Left ventricle myocardium inferior (tissue), 1 donor: ENCODE data around the gene HNF4A. TPM values are rescaled to one million over a fixed set of nuclear protein-coding genes. Genes with fewer than 3 reads are reported as not detected.
"Not testable (repeated sequence)": the region's sequence is repeated elsewhere in the genome, so short reads cannot be mapped to it uniquely, and the experiment has no call there.

Experiments used
- DNase-seq: peaks from one replicate; pipeline ENCODE4 v3.0.0-alpha.2; 2020
- H3K27ac ChIP-seq: fragments of 200-600 bp; replicated peaks from 2 replicates; pipeline ENCODE4 v1.8.0; 2021
- H3K27me3 ChIP-seq: fragments of 200-600 bp; 2 replicates; pipeline ENCODE4 v1.8.0; 2021; ENCODE audit warnings: low read depth
- H3K36me3 ChIP-seq: fragments of 200-600 bp; 2 replicates; pipeline ENCODE4 v1.8.0; 2021
- H3K4me1 ChIP-seq: fragments of 200-600 bp; 2 replicates; pipeline ENCODE4 v1.8.0; 2021
- H3K4me3 ChIP-seq: fragments of 200-600 bp; 2 replicates; pipeline ENCODE4 v1.8.0; 2021; ENCODE audit warnings: mild to moderate bottlenecking, moderate library complexity
- H3K9me3 ChIP-seq: fragments of 200-600 bp; replicated peaks from 2 replicates; pipeline ENCODE4 v1.8.0; 2021
- CTCF ChIP-seq: fragments of 200-600 bp; IDR thresholded peaks from 2 replicates; pipeline ENCODE4 v1.8.0; 2021; ENCODE audit warnings: antibody characterized with exemption, mild to moderate bottlenecking, borderline replicate concordance
- intact Hi-C: fragments of 100-400 bp; cut with micrococcal nuclease; formaldehyde crosslinking; loops from one replicate; pipeline ENCODE4 v1.11.0; 2022
- total RNA-seq: library from RNA; stranded (reverse); fragmentation: NEBNext Ultra II Directional; extraction: Animal tissue kit (Norgen Biotek cat#: 25700); gene quantifications from one replicate; pipeline ENCODE4 v1.2.1, GENCODE V29; 2021
- donor health status: DM: no; HTN: yes; CAD: no; lungs with severe emphysema.

HNF4A gene
- total RNA-seq, 1 donor from 2014 or later, result not detected

- no peak for TF ChIP-seq CTCF
- Histone ChIP-seq H3K9me3 (no peaks in the 10 kb centered on the region), H3K4me3 (no peak overlapping the region), H3K36me3 (no peaks in the 10 kb centered on the region), H3K27me3 (no peaks in the 10 kb centered on the region), H3K27ac (no peak overlapping the region), H3K4me1 (peaks cover 17% of the 10 kb centered on the region)
- DNase-seq, result no peak
- intact Hi-C loops, result loop anchor here (5.0 kb wide), 1 partner anchor 98 kb away; no protein-coding TSS in a partner anchor
Measured at GRCh38 chr20:44314870-44315269, 40.6 kb upstream of the HNF4A start.

- Histone ChIP-seq H3K9me3 (no peaks in the 10 kb centered on the region), H3K4me3 (no peak overlapping the region), H3K4me1 (no peaks in the 10 kb centered on the region), H3K27ac (no peak overlapping the region), H3K36me3 (no peaks in the 10 kb centered on the region), H3K27me3 (no peaks in the 10 kb centered on the region)
- no peak for DNase-seq
- TF ChIP-seq CTCF, result no peak
- intact Hi-C loops, result no loop called here
Measured at GRCh38 chr20:44319839-44320422, 35.6 kb upstream of the HNF4A start.

GRCh38 chr20:44324343-44324742, 31.2 kb upstream of the HNF4A start:
- intact Hi-C loops, result no loop called here

GRCh38 chr20:44326391-44327159, 28.9 kb upstream of the HNF4A start:
- no peaks in the 10 kb centered on the region for H3K9me3 ChIP-seq
- no peak for DNase-seq
- H3K4me3 ChIP-seq, result peak overlapping the region; percentile 64
- H3K4me1 ChIP-seq, result peaks cover 5% of the 10 kb centered on the region
- H3K27ac ChIP-seq, result no peak overlapping the region
- TF ChIP-seq CTCF, result no peak
- H3K36me3 ChIP-seq, result no peaks in the 10 kb centered on the region
- intact Hi-C loops, result no loop called here
- peaks cover 16% of the 10 kb centered on the region for H3K27me3 ChIP-seq

More at GRCh38 chr20:44324343-44324742, 31.2 kb upstream of the HNF4A start:
- H3K4me3 ChIP-seq, result no peak overlapping the region
- no peak for DNase-seq
- no peak for TF ChIP-seq CTCF
- peaks cover 9% of the 10 kb centered on the region for H3K27me3 ChIP-seq
- H3K9me3 ChIP-seq, result no peaks in the 10 kb centered on the region
- H3K36me3 ChIP-seq, result no peaks in the 10 kb centered on the region
- peaks cover 5% of the 10 kb centered on the region for H3K4me1 ChIP-seq
- no peak overlapping the region for H3K27ac ChIP-seq

GRCh38 chr20:44327748-44328147, 27.8 kb upstream of the HNF4A start:
- peaks cover 16% of the 10 kb centered on the region for H3K27me3 ChIP-seq
- H3K9me3 ChIP-seq, intact Hi-C loops, DNase-seq, H3K36me3 ChIP-seq, H3K27ac ChIP-seq, H3K4me3 ChIP-seq, H3K4me1 ChIP-seq: not testable (repeated sequence)

GRCh38 chr20:44328428-44328827, 27.1 kb upstream of the HNF4A start:
- no peaks in the 10 kb centered on the region for H3K36me3 ChIP-seq
- H3K9me3 ChIP-seq, result no peaks in the 10 kb centered on the region
- peaks cover 5% of the 10 kb centered on the region for H3K4me1 ChIP-seq
- H3K4me3 ChIP-seq, result no peak overlapping the region
- no peak for DNase-seq
- H3K27ac ChIP-seq, result no peak overlapping the region
- no peak for TF ChIP-seq CTCF
- intact Hi-C loops, result no loop called here
- H3K27me3 ChIP-seq, result peaks cover 16% of the 10 kb centered on the region
